Nephron (organoid): Measurements from ENCODE around the gene TEX26.

Experiments used
- H3K27ac Mint-ChIP-seq, 3 experiments: 2 replicates each; pipeline ENCODE4 v1.8.0; 2020; ENCODE audit warnings: mixed read lengths in 3 of 3, mild to moderate bottlenecking in 2 of 3, moderate library complexity in 1 of 3
- H3K27me3 Mint-ChIP-seq: 2 replicates; pipeline ENCODE4 v1.8.0; 2021; ENCODE audit warnings: low read depth, mild to moderate bottlenecking, moderate library complexity, mixed read lengths
- H3K36me3 Mint-ChIP-seq: 2 replicates; pipeline ENCODE4 v1.8.0; 2020; ENCODE audit warnings: low read depth, mixed read lengths
- H3K4me1 Mint-ChIP-seq: 2 replicates; pipeline ENCODE4 v1.8.0; 2020; ENCODE audit warnings: mixed read lengths
- H3K4me3 Mint-ChIP-seq, 3 experiments: 2 replicates each; pipeline ENCODE4 v1.8.0; 2020; ENCODE audit warnings: mild to moderate bottlenecking in 3 of 3, mixed read lengths in 3 of 3, moderate library complexity in 2 of 3
- H3K9me3 Mint-ChIP-seq: 2 replicates; pipeline ENCODE4 v1.8.0; 2020; ENCODE audit warnings: mixed read lengths
- TF ChIP-seq, protein P1 (sequence below), 3 experiments: fragments of 200-600 bp; sonication (generic); IDR thresholded peaks; one replicate each; pipeline ENCODE4 v1.5.0; 2021; ENCODE audit warnings: antibody characterized with exemption in 3 of 3; ENCODE audit not compliant: unreplicated experiment in 3 of 3

Gene TEX26

DNA sequence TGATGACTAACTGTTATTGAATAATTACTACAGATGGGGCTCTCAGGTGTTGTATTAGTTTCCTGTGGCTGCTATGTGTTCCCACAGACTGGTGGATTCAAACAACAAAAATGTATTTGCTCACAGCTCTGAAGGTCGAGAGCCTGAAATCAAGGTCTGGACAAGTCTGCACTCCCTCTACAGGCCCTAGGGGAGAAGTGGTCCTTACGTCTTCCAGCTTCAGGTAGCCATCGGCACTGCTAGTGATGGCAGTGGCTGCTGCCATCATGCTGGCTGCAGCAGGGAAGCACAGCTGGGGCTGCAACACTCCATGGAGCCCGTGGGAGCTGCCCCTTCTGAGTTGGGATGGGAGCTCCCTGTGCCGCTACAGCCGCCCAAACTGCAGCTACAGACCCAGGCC is 1.9 kb downstream of the TEX26 start:
- TF ChIP-seq, protein P1, sequence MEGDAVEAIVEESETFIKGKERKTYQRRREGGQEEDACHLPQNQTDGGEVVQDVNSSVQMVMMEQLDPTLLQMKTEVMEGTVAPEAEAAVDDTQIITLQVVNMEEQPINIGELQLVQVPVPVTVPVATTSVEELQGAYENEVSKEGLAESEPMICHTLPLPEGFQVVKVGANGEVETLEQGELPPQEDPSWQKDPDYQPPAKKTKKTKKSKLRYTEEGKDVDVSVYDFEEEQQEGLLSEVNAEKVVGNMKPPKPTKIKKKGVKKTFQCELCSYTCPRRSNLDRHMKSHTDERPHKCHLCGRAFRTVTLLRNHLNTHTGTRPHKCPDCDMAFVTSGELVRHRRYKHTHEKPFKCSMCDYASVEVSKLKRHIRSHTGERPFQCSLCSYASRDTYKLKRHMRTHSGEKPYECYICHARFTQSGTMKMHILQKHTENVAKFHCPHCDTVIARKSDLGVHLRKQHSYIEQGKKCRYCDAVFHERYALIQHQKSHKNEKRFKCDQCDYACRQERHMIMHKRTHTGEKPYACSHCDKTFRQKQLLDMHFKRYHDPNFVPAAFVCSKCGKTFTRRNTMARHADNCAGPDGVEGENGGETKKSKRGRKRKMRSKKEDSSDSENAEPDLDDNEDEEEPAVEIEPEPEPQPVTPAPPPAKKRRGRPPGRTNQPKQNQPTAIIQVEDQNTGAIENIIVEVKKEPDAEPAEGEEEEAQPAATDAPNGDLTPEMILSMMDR (IDR thresholded peaks at IDR 0.05; ENCODE audit: unreplicated experiment in 3 of 3): peak in 1 of 3 experiments; percentile 34
- Mint-ChIP-seq H3K4me1 (peaks cover 8% of the 10 kb centered on the region), H3K36me3 (no peaks in the 10 kb centered on the region), H3K4me3 (no peak overlapping the region), H3K27ac (no peak overlapping the region), H3K9me3 (peaks cover 7% of the 10 kb centered on the region), H3K27me3 (peaks cover 24% of the 10 kb centered on the region)

GRCh38 chr13:30934803-30935202 is 2.3 kb downstream of the TEX26 start:
- Mint-ChIP-seq H3K27ac (no peak overlapping the region), H3K4me3 (no peak overlapping the region)

GRCh38 chr13:30936971-30937370 is 4.5 kb downstream of the TEX26 start:
- Mint-ChIP-seq H3K4me3 (no peak overlapping the region), H3K9me3 (peaks cover 7% of the 10 kb centered on the region), H3K27me3 (peaks cover 19% of the 10 kb centered on the region), H3K4me1 (peaks cover 8% of the 10 kb centered on the region), H3K36me3 (no peaks in the 10 kb centered on the region), H3K27ac (peak overlapping the region; percentile 1 to 68 (median 36))
- TF ChIP-seq, protein P1 (IDR thresholded peaks at IDR 0.05; ENCODE audit: unreplicated experiment in 3 of 3): no peak

More at GRCh38 chr13:30934803-30935202, 2.3 kb downstream of the TEX26 start:
- TF ChIP-seq, protein P1 (IDR thresholded peaks at IDR 0.05; ENCODE audit: unreplicated experiment in 3 of 3): no peak
- Mint-ChIP-seq H3K9me3 (peaks cover 7% of the 10 kb centered on the region), H3K27me3 (peaks cover 23% of the 10 kb centered on the region), H3K36me3 (no peaks in the 10 kb centered on the region), H3K4me1 (peaks cover 8% of the 10 kb centered on the region)

DNA sequence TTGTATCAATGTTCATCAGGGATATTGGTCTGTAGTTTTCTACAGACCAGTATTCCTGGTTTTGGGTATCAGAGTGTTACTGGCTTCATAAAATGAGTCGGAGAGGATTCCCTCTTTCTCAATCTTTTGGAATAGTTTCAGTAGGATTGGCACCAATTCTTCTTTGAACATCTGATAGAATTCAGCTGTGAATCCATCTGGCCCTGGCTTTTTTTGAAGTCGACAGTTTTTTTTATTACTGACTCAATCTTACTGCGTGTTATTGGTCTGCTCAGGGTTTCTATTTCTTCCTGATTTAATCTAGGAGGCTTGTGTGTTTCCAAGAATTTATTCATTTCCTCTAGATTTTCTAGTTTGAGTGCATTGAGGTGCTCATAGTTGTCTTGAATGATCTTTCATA is 11.4 kb downstream of the TEX26 start:
- Mint-ChIP-seq H3K27me3 (no peaks in the 10 kb centered on the region), H3K27ac (no peak overlapping the region), H3K9me3 (peaks cover 33% of the 10 kb centered on the region), H3K4me3 (no peak overlapping the region), H3K4me1 (no peaks in the 10 kb centered on the region), H3K36me3 (peaks cover 3% of the 10 kb centered on the region)
- TF ChIP-seq, protein P1 (IDR thresholded peaks at IDR 0.05; ENCODE audit: unreplicated experiment in 3 of 3): no peak

- Mint-ChIP-seq H3K27ac (no peak overlapping the region), H3K4me3 (no peak overlapping the region), H3K9me3 (peaks cover 26% of the 10 kb centered on the region), H3K4me1 (no peaks in the 10 kb centered on the region), H3K36me3 (no peaks in the 10 kb centered on the region), H3K27me3 (peaks cover 5% of the 10 kb centered on the region)
- TF ChIP-seq, protein P1 (IDR thresholded peaks at IDR 0.05; ENCODE audit: unreplicated experiment in 3 of 3): no peak
Measured at GRCh38 chr13:30957258-30957943, 24.9 kb downstream of the TEX26 start.

DNA sequence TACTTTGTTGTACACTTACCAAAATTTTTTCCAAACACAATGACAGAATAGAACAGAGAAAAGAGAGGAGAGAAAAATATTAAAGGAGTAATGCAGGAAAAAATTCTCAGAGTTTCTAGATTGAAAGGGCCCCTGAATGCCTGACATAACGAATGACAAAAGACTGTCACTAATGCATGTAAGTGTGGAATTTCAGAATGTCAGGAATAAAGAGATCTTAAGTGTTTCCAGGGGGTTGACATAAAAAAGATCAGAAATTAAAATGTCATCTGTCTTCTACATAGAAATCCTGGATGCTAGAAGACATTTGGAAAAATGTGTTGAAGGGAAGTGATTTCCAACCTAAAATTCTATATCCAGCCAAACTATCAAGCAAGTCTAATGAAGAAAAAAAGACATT is 27.2 kb downstream of the TEX26 start:
- no peak overlapping the region for H3K27ac Mint-ChIP-seq
- peaks cover 5% of the 10 kb centered on the region for H3K4me1 Mint-ChIP-seq
- H3K36me3 Mint-ChIP-seq: no peaks in the 10 kb centered on the region
- H3K9me3 Mint-ChIP-seq: peaks cover 26% of the 10 kb centered on the region
- H3K27me3 Mint-ChIP-seq: peaks cover 5% of the 10 kb centered on the region
- H3K4me3 Mint-ChIP-seq: no peak overlapping the region
- TF ChIP-seq, protein P1 (IDR thresholded peaks at IDR 0.05; ENCODE audit: unreplicated experiment in 3 of 3): no peak
